ENCODE measurements around the gene INPP5A. TPM values are rescaled to one million over a fixed set of nuclear protein-coding genes. Genes with fewer than 3 reads are reported as not detected.
A peak's percentile ranks its signal among the peaks of the same experiment; 100 is the strongest.

The INPP5A gene
- total RNA-seq, 4 donors from 2014 or later: 31.2 to 51.8 (median 41.5) TPM

GRCh38 chr10:132675031-132675740 lies 137.6 kb downstream of the INPP5A start:
- TF ChIP-seq CTCF (IDR thresholded peaks at IDR 0.05) (no peak), POLR2A (IDR thresholded peaks at IDR 0.05) (no peak)
- 91 to 93% methylated on average over 23 of the region's 23 CpGs for WGBS, 2 donors
- H3K4me3 ChIP-seq (ENCODE audit: low read depth, poor library complexity, severe bottlenecking): no peak overlapping the region
- intact Hi-C loops (cut with DNase I; ENCODE audit: low total_unique reads): no loop called here
- DNase-seq (ENCODE audit: low spot score in 2 of 2): peak in 1 of 2 donors; percentile 72

- WGBS, 2 donors: 92 to 93% methylated on average over 17 of the region's 17 CpGs
- H3K4me3 ChIP-seq (ENCODE audit: low read depth, poor library complexity, severe bottlenecking): no peak overlapping the region
- TF ChIP-seq POLR2A (IDR thresholded peaks at IDR 0.05) (no peak), CTCF (IDR thresholded peaks at IDR 0.05) (no peak)
- peak in 1 of 2 donors; percentile 66 for DNase-seq (ENCODE audit: low spot score in 2 of 2)
- intact Hi-C loops (cut with DNase I; ENCODE audit: low total_unique reads): no loop called here
These were observed 138.8 kb downstream of the INPP5A start for GRCh38 chr10:132676193-132676891.

GRCh38 chr10:132677096-132677472 lies 139.5 kb downstream of the INPP5A start:
- no peak for DNase-seq (ENCODE audit: low spot score in 2 of 2)
- TF ChIP-seq POLR2A (IDR thresholded peaks at IDR 0.05) (no peak), CTCF (IDR thresholded peaks at IDR 0.05) (no peak)
- H3K4me3 ChIP-seq (ENCODE audit: low read depth, poor library complexity, severe bottlenecking): no peak overlapping the region
- 91 to 93% methylated on average over 4 of the region's 4 CpGs for WGBS, 2 donors
- intact Hi-C loops (cut with DNase I; ENCODE audit: low total_unique reads): no loop called here

- intact Hi-C loops (cut with DNase I; ENCODE audit: low total_unique reads): no loop called here
- WGBS, 2 donors: 95 to 96% methylated on average over 36 of the region's 36 CpGs
- TF ChIP-seq POLR2A (IDR thresholded peaks at IDR 0.05) (no peak), CTCF (IDR thresholded peaks at IDR 0.05) (no peak)
These were observed 140.1 kb downstream of the INPP5A start for GRCh38 chr10:132677473-132678227.

GRCh38 chr10:132678436-132679216 lies 141.0 kb downstream of the INPP5A start:
- intact Hi-C loops (cut with DNase I; ENCODE audit: low total_unique reads): no loop called here
- DNase-seq (ENCODE audit: low spot score in 2 of 2): peak in 1 of 2 donors; percentile 40
- TF ChIP-seq CTCF (IDR thresholded peaks at IDR 0.05) (no peak), POLR2A (IDR thresholded peaks at IDR 0.05) (no peak)
- H3K4me3 ChIP-seq (ENCODE audit: low read depth, poor library complexity, severe bottlenecking): no peak overlapping the region
- WGBS, 2 donors: 91 to 92% methylated on average over 13 of the region's 13 CpGs

More at GRCh38 chr10:132677473-132678227, 140.1 kb downstream of the INPP5A start:
- H3K4me3 ChIP-seq (ENCODE audit: low read depth, poor library complexity, severe bottlenecking): no peak overlapping the region
- peak in 1 of 2 donors; percentile 70 for DNase-seq (ENCODE audit: low spot score in 2 of 2)

Data from lower leg skin (tissue), 4 donors.